HepG2 (cell line): ENCODE measurements around the gene ADH1C. TPM values are rescaled to one million over a fixed set of nuclear protein-coding genes. Genes with fewer than 3 reads are reported as not detected.

Experiments used
- FOXJ3 ChIP-seq: sonication (generic); formaldehyde crosslinking; IDR thresholded peaks from 2 replicates; pipeline ENCODE4 v1.4.0; 2020; ENCODE audit warnings: missing genetic modification reagents, mild to moderate bottlenecking, borderline replicate concordance
- PAX8 ChIP-seq: sonication (generic); formaldehyde crosslinking; IDR thresholded peaks from 2 replicates; pipeline ENCODE4 v1.8.0; 2022; ENCODE audit warnings: mild to moderate bottlenecking, missing genetic modification reagents, borderline replicate concordance
- TBL1XR1 ChIP-seq: fragments of 150-350 bp; IDR thresholded peaks from 2 replicates; pipeline ENCODE4 v1.6.1; 2014; ENCODE audit warnings: borderline replicate concordance, low read length; ENCODE audit not compliant: partially characterized antibody
- XBP1 ChIP-seq: sonication (generic); formaldehyde crosslinking; IDR thresholded peaks from 2 replicates; pipeline ENCODE4 v1.5.0; 2020; ENCODE audit warnings: missing genetic modification reagents
- ZNF260 ChIP-seq: sonication (generic); formaldehyde crosslinking; IDR thresholded peaks from 2 replicates; pipeline ENCODE4 v1.4.0; 2020; ENCODE audit warnings: missing genetic modification reagents, low read depth, mild to moderate bottlenecking, borderline replicate concordance
- ZNF678 ChIP-seq: sonication (generic); formaldehyde crosslinking; IDR thresholded peaks from 2 replicates; pipeline ENCODE4 v1.4.0; 2020; ENCODE audit warnings: mild to moderate bottlenecking, missing genetic modification reagents
- ZNF737 ChIP-seq: sonication (generic); formaldehyde crosslinking; IDR thresholded peaks from 2 replicates; pipeline ENCODE4 v1.5.0; 2020; ENCODE audit warnings: missing genetic modification reagents, mild to moderate bottlenecking, borderline replicate concordance
- ZNF761 ChIP-seq: sonication (generic); formaldehyde crosslinking; conservative IDR thresholded peaks from 2 replicates; pipeline ENCODE4 v1.4.0; 2020; ENCODE audit warnings: mild to moderate bottlenecking, missing genetic modification reagents
- ZSCAN21 ChIP-seq: sonication (generic); formaldehyde crosslinking; IDR thresholded peaks from 2 replicates; pipeline ENCODE4 v1.8.0; 2022; ENCODE audit warnings: mild to moderate bottlenecking, missing genetic modification reagents, moderate library complexity, borderline replicate concordance
- polyA plus RNA-seq, 8 experiments: library from polyadenylated mRNA; depleted of rRNA in 3 of 8; stranded (reverse) in 7 of 8; unstranded in 1 of 8; fragments of >200 nt; fragmentation: Illumina TruSeq in 4 of 8; extraction: Trizol in 4 of 8; gene quantifications; 2 replicates each; pipeline versions ENCODE4 v1.2.1 to v1.2.3, GENCODE V29; 2011 to 2016; ENCODE audit warnings: low read depth in 4 of 8, missing spikeins in 1 of 8, mixed read lengths in 1 of 8; ENCODE audit not compliant: insufficient read depth in 1 of 8
- total RNA-seq, 5 experiments: library from RNA; depleted of rRNA; stranded (reverse); fragments of >200 nt; fragmentation: Illumina TruSeq; extraction: Trizol; gene quantifications; 2 replicates each; pipeline ENCODE4 v1.2.3, GENCODE V29; 2016; ENCODE audit warnings: low read depth in 1 of 5
- TF ChIP-seq, protein P1 (sequence below): IDR thresholded peaks from 2 replicates; pipeline ENCODE4 v1.6.1; 2016; ENCODE audit warnings: low read depth
- TF ChIP-seq, protein P2 (sequence below): sonication (generic); formaldehyde crosslinking; IDR thresholded peaks from 2 replicates; pipeline ENCODE4 v1.8.0; 2022; ENCODE audit warnings: mild to moderate bottlenecking, missing genetic modification reagents, moderate library complexity

The ADH1C gene
- total and polyA plus RNA-seq, 2 of the 13 experiments (the other 11 are each of a cell fraction or from before 2014, with no cell fraction given): not detected

DNA sequence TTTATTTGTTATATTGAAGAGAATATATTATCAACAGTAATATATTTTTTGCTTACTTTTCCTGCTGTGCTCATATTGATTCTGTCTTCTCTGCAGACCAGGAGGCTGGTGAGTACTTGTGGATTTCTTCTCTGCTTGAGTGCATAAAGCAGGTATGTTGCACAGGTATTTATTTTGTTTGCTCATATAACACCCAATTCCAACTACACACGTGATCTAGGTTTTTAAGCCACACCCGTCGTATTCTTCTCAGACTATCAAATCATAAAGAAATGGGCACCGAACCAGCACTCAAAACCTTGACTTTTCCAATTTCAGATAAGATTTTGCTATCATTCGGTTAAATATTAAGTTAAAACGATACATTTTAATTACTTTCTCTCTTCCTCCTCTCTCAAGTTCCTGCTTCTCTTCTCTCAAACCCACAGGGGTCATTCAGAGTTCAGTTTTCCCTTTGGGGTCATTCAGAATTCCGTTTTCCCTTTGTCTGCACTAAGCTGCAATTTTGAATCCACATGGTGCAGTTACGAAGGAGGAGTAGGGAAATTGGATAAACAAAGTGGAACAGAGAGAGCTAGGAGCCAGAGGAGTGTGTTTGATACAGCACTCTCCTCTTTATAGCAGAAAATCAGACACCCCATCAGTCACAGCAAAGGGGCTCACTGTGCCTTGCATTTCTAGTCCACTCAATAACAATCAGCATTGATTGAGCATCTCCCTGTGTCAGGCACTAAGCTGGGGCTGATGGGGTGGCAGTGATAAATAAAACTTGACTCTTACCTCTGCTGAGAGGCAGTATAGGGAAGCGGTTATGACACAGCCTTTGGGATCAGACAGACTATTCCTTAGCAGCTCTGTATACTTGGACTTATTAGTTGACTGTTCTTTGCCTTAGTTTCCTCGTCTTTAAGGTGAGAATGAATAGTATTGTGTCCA is at the start of gene ADH1C (continued):
- TF ChIP-seq, protein P1, sequence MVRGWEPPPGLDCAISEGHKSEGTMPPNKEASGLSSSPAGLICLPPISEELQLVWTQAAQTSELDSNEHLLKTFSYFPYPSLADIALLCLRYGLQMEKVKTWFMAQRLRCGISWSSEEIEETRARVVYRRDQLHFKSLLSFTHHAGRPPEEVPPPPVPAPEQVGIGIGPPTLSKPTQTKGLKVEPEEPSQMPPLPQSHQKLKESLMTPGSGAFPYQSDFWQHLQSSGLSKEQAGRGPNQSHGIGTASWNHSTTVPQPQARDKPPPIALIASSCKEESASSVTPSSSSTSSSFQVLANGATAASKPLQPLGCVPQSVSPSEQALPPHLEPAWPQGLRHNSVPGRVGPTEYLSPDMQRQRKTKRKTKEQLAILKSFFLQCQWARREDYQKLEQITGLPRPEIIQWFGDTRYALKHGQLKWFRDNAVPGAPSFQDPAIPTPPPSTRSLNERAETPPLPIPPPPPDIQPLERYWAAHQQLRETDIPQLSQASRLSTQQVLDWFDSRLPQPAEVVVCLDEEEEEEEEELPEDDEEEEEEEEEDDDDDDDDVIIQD (CRISPR knock-in tag): no peak
- TF ChIP-seq, protein P2, sequence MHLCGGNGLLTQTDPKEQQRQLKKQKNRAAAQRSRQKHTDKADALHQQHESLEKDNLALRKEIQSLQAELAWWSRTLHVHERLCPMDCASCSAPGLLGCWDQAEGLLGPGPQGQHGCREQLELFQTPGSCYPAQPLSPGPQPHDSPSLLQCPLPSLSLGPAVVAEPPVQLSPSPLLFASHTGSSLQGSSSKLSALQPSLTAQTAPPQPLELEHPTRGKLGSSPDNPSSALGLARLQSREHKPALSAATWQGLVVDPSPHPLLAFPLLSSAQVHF (CRISPR knock-in tag): no peak
- TF ChIP-seq XBP1 (CRISPR knock-in tag) (no peak), ZNF260 (CRISPR knock-in tag) (no peak), ZNF737 (CRISPR knock-in tag) (no peak), PAX8 (CRISPR knock-in tag) (no peak), FOXJ3 (CRISPR knock-in tag) (no peak), ZSCAN21 (CRISPR knock-in tag) (no peak), ZNF761 (no peak), ZNF678 (no peak), TBL1XR1 (no peak)
